Measurements from ENCODE around the gene PMVK. TPM values are rescaled to one million over a fixed set of nuclear protein-coding genes. Genes with fewer than 3 reads are reported as not detected.

PMVK gene
- total and polyA plus RNA-seq, 4 donors: 9.7 to 37.3 (median 18.6) TPM

GRCh38 chr1:154911691-154912550 is 24.6 kb downstream of the PMVK start:
- no peaks in the 10 kb centered on the region for H3K27me3 ChIP-seq (ENCODE audit: control insufficient read depth in 4 of 4, insufficient read depth in 4 of 4, low read length in 3 of 4)
- 96% methylated on average over 8 of the region's 8 CpGs for WGBS
- no peak overlapping the region for H3K9ac ChIP-seq (ENCODE audit: low read depth in 1 of 2, low read length in 2 of 2)
- no peak for TF ChIP-seq RXRA (IDR thresholded peaks at IDR 0.05)
- no peak for TF ChIP-seq CTCF (IDR thresholded peaks at IDR 0.05; ENCODE audit: low read depth, low read length, missing input control)
- TF ChIP-seq EGR1 (IDR thresholded peaks at IDR 0.05; ENCODE audit: low read depth in 2 of 2): no peak
- TF ChIP-seq REST (IDR thresholded peaks at IDR 0.05): no peak
- TF ChIP-seq FOXA2 (IDR thresholded peaks at IDR 0.05): no peak
- TF ChIP-seq YY1 (IDR thresholded peaks at IDR 0.05): no peak
- TF ChIP-seq HNF4A (conservative IDR thresholded peaks at IDR 0.05): no peak
- no peaks in the 10 kb centered on the region for H3K36me3 ChIP-seq (ENCODE audit: control insufficient read depth in 4 of 4, insufficient read depth in 3 of 4, low read depth in 1 of 4, low read length in 3 of 4)
- no peak overlapping the region for H3K27ac ChIP-seq (ENCODE audit: low read depth in 1 of 2, low read length in 2 of 2)
- no peaks in the 10 kb centered on the region for H3K9me3 ChIP-seq (ENCODE audit: control insufficient read depth in 4 of 4, low read length in 3 of 4)
- no peak overlapping the region for H3K4me3 ChIP-seq (ENCODE audit: low read depth in 1 of 3, low read length in 3 of 3)
- DNase-seq (ENCODE audit: low spot score): no peak
- H3K4me1 ChIP-seq (ENCODE audit: control insufficient read depth in 4 of 4, insufficient read depth in 4 of 4, low read length in 3 of 4): no peaks in the 10 kb centered on the region

GRCh38 chr1:154910851-154911250 is 25.7 kb downstream of the PMVK start:
- no peak overlapping the region for H3K4me3 ChIP-seq (ENCODE audit: low read depth in 1 of 3, low read length in 3 of 3)
- WGBS: 96% methylated on average over 5 of the region's 5 CpGs
- no peak overlapping the region for H3K9ac ChIP-seq (ENCODE audit: low read depth in 1 of 2, low read length in 2 of 2)
- TF ChIP-seq TAF1 (conservative IDR thresholded peaks at IDR 0.05): no peak
- TF ChIP-seq FOXA2 (IDR thresholded peaks at IDR 0.05): no peak
- TF ChIP-seq RXRA (IDR thresholded peaks at IDR 0.05): no peak
- no peak for TF ChIP-seq JUND (IDR thresholded peaks at IDR 0.05)
- no peak for TF ChIP-seq HNF4G (IDR thresholded peaks at IDR 0.05)
- no peak for TF ChIP-seq HNF4A (conservative IDR thresholded peaks at IDR 0.05)
- TF ChIP-seq ATF3 (IDR thresholded peaks at IDR 0.05): no peak
- no peak for TF ChIP-seq YY1 (IDR thresholded peaks at IDR 0.05)
- no peak for TF ChIP-seq MAX (IDR thresholded peaks at IDR 0.05)
- no peak for TF ChIP-seq RAD21 (IDR thresholded peaks at IDR 0.05)
- TF ChIP-seq NR2F2 (IDR thresholded peaks at IDR 0.05): no peak
- TF ChIP-seq SP1 (IDR thresholded peaks at IDR 0.05): no peak
- no peak for TF ChIP-seq FOXA1 (IDR thresholded peaks at IDR 0.05)
- TF ChIP-seq CTCF (IDR thresholded peaks at IDR 0.05; ENCODE audit: low read depth, low read length, missing input control): no peak
- TF ChIP-seq EGR1 (IDR thresholded peaks at IDR 0.05; ENCODE audit: low read depth in 2 of 2): no peak
- DNase-seq (ENCODE audit: low spot score): no peak
- H3K27ac ChIP-seq (ENCODE audit: low read depth in 1 of 2, low read length in 2 of 2): no peak overlapping the region
- no peaks in the 10 kb centered on the region for H3K4me1 ChIP-seq (ENCODE audit: control insufficient read depth in 4 of 4, insufficient read depth in 4 of 4, low read length in 3 of 4)
- H3K36me3 ChIP-seq (ENCODE audit: control insufficient read depth in 4 of 4, insufficient read depth in 3 of 4, low read depth in 1 of 4, low read length in 3 of 4): no peaks in the 10 kb centered on the region
- H3K27me3 ChIP-seq (ENCODE audit: control insufficient read depth in 4 of 4, insufficient read depth in 4 of 4, low read length in 3 of 4): no peaks in the 10 kb centered on the region
- H3K9me3 ChIP-seq (ENCODE audit: control insufficient read depth in 4 of 4, low read length in 3 of 4): no peaks in the 10 kb centered on the region

Measured in liver (tissue), 9 donors.